Measurements from ENCODE around the gene DMKN. TPM values are rescaled to one million over a fixed set of nuclear protein-coding genes. Genes with fewer than 3 reads are reported as not detected.

The DMKN gene
- total and polyA plus RNA-seq, 2 donors, result 10.7 to 17.5 TPM

DNA sequence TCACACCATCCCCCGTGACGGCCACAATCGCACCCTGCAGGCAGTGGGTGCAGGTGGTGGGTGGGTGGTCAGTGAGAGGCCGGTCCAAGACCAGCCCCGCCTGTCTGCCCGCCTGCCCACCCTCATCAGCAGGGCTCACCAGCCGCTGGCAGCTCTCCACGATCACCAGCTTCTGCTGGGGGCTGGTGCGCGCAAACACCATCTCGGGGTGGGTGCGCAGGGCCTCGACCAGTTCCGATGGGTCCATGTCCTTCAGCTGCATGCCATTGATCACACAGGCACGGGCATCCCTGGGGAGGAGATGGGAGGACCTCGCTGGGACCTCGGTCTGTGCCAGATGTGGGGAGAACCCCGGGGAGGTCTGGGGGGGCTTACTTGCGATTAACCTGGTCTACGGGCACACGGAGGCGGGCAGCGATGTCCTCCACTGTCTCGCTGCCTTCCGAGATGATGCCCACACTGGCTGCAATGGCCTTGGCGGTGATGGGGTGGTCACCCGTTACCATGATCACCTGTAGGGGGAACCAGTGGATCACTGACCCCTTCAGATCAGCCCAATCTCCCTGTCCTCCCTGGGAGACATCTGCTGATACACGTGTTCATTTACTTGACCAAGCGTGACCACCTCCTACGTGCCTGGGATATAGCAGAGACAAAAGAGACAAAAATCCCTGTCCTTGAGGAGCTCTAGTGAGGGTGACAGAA is 42.0 kb upstream of the DMKN start:
- Histone ChIP-seq H3K27ac (ENCODE audit: low read depth) (no peak overlapping the region), H3K36me3 (ENCODE audit: insufficient read depth) (no peaks in the 10 kb centered on the region), H3K4me1 (ENCODE audit: insufficient read depth) (no peaks in the 10 kb centered on the region), H3K4me3 (ENCODE audit: low read depth, low read length) (no peak overlapping the region)
- 68% methylated on average over 30 of the region's 30 CpGs for WGBS
- no peak for DNase-seq (ENCODE audit: extremely low spot score)

DNA sequence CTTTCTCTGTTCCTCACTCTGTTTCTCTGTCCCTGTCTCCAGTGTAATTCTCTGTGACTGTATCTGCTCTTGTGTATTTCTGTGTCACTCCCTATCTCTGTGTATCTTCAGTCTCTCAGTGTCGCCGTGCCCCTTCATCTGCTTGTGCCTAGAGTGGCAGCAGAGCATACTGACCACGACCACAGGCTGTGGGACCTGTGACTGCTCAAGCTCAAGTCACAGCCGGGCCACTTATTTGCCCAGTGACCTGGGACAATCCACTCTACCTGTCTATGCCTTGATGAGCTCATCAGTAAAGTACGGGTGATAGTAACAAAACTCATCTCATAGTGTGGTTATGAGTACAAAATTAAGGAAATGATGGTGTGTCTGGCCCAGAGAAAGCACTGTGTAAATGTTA is 40.6 kb upstream of the DMKN start:
- Histone ChIP-seq H3K4me3 (ENCODE audit: low read depth, low read length) (no peak overlapping the region), H3K4me1 (ENCODE audit: insufficient read depth) (no peaks in the 10 kb centered on the region), H3K27ac (ENCODE audit: low read depth) (no peak overlapping the region), H3K36me3 (ENCODE audit: insufficient read depth) (no peaks in the 10 kb centered on the region)
- no peak for DNase-seq (ENCODE audit: extremely low spot score)
- WGBS, result 71% methylated on average over 5 of the region's 5 CpGs

DNA sequence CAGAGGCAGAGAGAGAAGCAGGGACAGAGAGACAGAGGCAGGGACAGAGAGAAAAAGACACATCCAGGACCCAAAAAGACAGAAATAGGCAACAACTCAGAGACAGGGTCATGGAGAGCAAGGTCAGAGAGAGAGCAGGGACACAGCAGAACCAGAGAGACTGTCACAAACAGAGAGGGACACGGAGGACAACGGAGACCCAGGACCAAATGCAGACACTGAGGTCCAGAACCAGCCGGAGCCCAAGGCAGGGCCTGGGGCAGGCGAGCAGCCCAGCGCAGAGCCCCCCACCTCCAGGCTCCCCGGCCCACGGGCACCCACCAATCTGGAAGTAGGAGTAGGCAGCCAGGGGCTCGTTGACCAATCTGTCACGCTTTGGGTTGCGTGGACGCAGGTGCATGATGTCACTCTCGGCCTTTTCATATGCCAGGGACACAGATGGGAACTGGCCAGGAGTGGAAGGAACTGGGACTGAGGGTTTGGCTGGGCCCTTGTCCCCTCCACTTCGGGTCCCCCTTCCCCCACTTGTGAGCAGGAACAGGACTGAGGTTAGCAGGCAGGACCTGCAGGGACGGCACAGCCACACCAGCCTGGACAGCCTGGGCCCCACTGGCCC is 40.0 kb upstream of the DMKN start:
- 67% methylated on average over 14 of the region's 14 CpGs for WGBS
- no peak overlapping the region for H3K4me3 ChIP-seq (ENCODE audit: low read depth, low read length)
- no peak overlapping the region for H3K27ac ChIP-seq (ENCODE audit: low read depth)
- DNase-seq (ENCODE audit: extremely low spot score), result no peak
- no peaks in the 10 kb centered on the region for H3K36me3 ChIP-seq (ENCODE audit: insufficient read depth)
- H3K4me1 ChIP-seq (ENCODE audit: insufficient read depth), result no peaks in the 10 kb centered on the region

DNA sequence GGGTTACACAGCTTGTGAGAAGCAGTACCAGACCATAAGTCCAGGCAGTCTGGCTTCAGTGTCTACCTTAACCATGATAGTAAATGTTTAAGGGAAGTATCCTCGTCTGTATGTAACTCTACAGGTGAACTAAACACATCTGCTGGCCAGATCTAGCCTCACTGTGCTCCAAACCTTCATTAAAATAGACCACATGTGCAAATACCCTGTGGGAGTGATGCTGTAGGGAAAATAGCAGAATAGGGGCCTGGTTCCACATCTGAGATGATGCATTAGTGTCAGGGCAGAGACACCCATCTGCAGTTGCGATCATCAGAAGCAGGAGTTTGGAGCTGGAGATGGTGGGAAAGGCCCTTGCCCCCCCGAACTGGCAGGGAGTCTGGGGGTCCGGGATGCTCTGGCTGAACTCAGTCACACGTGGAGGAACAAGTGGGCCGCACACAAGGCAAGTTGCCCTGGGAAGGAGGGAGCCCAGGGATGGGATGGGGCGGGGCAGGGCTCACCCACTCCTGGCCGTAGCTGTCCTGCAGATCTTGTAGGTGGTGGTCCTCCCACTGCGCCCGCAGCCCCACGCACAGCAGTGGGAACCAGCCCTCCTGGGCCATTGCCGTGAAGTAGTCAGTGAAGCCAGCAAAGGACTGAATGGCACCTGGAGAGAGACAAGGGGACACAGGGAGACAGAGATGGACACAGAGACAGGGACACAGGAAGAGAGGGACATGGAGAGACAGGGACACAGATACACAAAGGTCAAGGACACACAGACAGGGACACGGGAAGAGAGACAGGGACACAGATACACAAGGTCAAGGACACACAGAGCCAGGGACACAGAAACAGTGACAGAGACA is 39.3 kb upstream of the DMKN start:
- Histone ChIP-seq H3K27ac (ENCODE audit: low read depth) (no peak overlapping the region), H3K4me1 (ENCODE audit: insufficient read depth) (no peaks in the 10 kb centered on the region)
- 73% methylated on average over 13 of the region's 13 CpGs for WGBS

DNA sequence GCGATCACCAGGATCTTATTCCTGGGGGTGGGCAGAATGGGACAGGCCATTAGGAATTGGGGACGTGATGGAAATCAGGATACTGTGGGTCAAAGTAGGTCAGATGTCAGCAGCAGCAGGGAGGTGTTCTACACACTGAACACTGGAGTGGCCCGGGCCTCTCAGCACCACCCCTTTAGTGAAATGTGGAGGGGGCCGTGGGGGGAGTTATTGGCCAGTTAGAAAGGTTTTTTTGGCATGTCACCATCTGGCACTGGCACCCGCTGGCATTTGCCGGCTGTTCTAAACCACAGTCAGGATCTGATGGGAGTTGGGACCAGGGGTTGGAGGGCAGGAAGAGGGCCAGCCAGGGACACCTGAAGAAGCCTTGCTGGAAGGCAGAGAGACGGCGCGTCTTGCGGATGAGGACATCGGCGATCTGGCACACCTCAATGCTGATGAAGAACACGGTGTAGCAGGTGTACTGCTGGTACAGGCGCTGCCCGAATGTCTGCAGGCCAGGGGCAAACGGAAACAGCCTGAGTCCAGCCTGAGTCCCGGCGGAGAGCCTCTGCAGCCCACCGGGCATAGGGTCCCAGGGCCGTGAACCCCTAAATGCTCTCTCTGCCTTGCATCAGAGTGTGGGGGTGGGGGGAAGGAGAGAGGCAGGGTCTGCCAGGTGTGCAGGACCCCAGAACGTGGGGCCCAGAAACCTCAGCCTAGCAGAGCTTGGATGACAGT is 37.8 kb upstream of the DMKN start:
- no peaks in the 10 kb centered on the region for H3K36me3 ChIP-seq (ENCODE audit: insufficient read depth)
- no peak overlapping the region for H3K27ac ChIP-seq (ENCODE audit: low read depth)
- H3K4me1 ChIP-seq (ENCODE audit: insufficient read depth), result no peaks in the 10 kb centered on the region
- 85% methylated on average over 21 of the region's 21 CpGs for WGBS
- no peak overlapping the region for H3K4me3 ChIP-seq (ENCODE audit: low read depth, low read length)
- no peak for DNase-seq (ENCODE audit: extremely low spot score)

More for the DNA sequence above, 39.3 kb upstream of the DMKN start:
- no peak overlapping the region for H3K4me3 ChIP-seq (ENCODE audit: low read depth, low read length)
- H3K36me3 ChIP-seq (ENCODE audit: insufficient read depth), result no peaks in the 10 kb centered on the region
- no peak for DNase-seq (ENCODE audit: extremely low spot score)

DNA sequence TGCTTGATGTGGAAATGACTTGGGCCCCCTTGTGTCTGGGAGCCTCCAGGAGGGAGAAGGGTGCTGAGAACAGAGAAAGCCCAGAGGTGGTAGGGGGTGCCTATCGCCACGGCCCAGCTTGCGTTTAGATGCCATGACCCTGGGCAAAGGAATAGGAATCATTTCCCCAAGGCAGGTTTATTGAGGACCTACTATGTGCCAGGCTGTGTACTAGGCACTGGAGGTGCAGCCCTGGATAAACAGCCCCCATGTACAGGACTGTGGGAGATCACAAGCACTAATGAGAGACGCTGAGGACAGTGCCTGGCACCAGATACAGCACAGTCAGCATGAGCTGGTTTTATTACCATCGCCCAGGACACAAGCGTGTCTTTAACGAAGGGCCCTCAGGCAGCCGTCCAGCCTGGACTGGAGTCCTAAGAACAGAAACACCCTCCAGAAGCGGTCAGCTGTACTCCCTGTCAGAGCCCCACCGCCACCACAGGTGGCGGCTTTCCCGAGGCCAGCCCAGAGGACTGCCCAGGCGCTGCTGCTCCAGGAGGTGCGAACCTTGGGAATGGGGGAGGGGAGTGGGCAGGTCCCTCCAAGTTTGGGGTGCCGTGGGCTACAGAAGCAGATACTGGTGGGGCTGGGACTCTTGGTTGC is 36.6 kb upstream of the DMKN start:
- no peak for DNase-seq (ENCODE audit: extremely low spot score)
- Histone ChIP-seq H3K4me1 (ENCODE audit: insufficient read depth) (no peaks in the 10 kb centered on the region), H3K27ac (ENCODE audit: low read depth) (no peak overlapping the region), H3K4me3 (ENCODE audit: low read depth, low read length) (no peak overlapping the region), H3K36me3 (ENCODE audit: insufficient read depth) (no peaks in the 10 kb centered on the region)
- 81% methylated on average over 15 of the region's 15 CpGs for WGBS

DNA sequence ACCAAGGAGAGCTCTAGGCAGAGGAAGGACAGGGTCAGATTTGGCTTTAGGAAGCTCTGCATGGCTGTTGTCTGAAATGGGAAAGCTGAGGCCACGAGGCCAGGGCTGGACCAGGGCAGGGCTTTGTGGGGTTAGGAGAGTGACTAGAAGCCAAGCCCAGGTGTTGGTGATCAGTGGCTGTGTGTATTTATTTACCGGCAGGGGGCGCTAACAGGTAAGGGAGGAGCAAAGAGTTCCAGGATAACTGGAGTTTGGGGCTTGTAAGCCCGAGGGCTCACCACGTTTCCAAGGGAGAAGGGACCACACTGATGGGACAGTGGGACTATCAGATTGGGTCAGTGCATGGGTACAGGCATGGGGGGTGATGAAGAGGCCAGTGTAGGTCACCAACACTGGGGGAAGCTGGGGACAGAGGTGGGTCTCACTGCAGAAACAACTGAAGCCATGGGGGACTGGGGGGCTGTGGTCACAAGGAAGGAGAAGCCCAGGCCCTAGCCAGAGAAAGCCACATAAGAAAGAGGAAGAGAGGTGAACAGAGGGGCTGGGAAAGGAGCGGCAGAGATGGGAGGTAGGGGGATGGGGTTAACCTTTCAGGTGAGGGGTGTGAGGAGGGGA is 35.8 kb upstream of the DMKN start:
- Histone ChIP-seq H3K4me1 (ENCODE audit: insufficient read depth) (no peaks in the 10 kb centered on the region), H3K36me3 (ENCODE audit: insufficient read depth) (no peaks in the 10 kb centered on the region), H3K4me3 (ENCODE audit: low read depth, low read length) (no peak overlapping the region), H3K27ac (ENCODE audit: low read depth) (no peak overlapping the region)
- DNase-seq (ENCODE audit: extremely low spot score), result no peak
- 20% methylated on average over 6 of the region's 6 CpGs for WGBS

DNA sequence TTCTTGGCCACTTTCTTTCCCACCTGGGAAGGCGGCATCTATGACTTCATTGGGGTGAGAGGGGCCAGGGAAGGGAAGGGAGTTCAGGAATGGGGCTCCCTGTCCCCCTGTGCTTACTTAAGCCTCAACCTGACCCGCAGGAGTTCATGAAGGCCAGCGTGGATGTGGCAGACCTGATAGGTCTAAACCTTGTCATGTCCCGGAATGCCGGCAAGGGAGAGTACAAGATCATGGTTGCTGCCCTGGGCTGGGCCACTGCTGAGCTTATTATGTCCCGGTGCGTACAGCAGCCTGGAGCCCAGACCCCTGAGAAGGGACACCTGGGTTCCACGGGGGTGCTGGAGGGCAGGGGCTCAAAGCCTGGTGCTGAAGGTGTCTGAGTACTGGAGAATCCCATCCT is 33.1 kb upstream of the DMKN start:
- no peaks in the 10 kb centered on the region for H3K36me3 ChIP-seq (ENCODE audit: insufficient read depth)
- no peak overlapping the region for H3K27ac ChIP-seq (ENCODE audit: low read depth)
- no peak overlapping the region for H3K4me3 ChIP-seq (ENCODE audit: low read depth, low read length)
- no peak for DNase-seq (ENCODE audit: extremely low spot score)
- WGBS, result 82% methylated on average over 8 of the region's 8 CpGs
- no peaks in the 10 kb centered on the region for H3K4me1 ChIP-seq (ENCODE audit: insufficient read depth)

DNA sequence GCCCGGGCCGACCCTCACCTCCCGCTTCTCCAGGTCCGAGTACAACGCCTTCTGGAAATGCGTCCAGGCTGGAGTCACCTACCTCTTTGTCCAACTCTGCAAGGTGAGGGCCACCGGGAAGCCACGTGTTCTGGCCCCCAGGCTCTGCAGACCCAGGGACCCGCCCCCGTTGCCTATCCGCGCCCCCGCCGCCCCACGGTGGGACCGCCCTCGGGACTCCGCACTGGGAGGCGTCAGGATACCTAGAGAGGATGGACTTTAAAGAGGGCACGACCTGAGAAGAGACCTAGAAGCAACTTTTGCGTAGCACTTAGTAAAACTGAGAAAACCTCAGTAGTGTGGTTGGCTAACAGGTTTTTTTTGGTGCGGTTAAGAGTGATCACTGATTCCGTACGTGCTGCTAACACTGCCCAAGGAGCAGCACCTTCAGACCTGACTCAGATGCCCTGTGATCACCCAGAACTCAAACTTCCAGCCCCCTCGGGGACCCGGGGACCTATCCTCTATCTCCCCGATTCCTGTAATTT is 32.5 kb upstream of the DMKN start:
- no peak for DNase-seq (ENCODE audit: extremely low spot score)
- no peaks in the 10 kb centered on the region for H3K36me3 ChIP-seq (ENCODE audit: insufficient read depth)
- H3K4me1 ChIP-seq (ENCODE audit: insufficient read depth), result no peaks in the 10 kb centered on the region
- H3K4me3 ChIP-seq (ENCODE audit: low read depth, low read length), result peak overlapping the region; percentile 91
- peak overlapping the region; percentile 68 for H3K27ac ChIP-seq (ENCODE audit: low read depth)
- WGBS, result 3% methylated on average over 27 of the region's 27 CpGs

DNA sequence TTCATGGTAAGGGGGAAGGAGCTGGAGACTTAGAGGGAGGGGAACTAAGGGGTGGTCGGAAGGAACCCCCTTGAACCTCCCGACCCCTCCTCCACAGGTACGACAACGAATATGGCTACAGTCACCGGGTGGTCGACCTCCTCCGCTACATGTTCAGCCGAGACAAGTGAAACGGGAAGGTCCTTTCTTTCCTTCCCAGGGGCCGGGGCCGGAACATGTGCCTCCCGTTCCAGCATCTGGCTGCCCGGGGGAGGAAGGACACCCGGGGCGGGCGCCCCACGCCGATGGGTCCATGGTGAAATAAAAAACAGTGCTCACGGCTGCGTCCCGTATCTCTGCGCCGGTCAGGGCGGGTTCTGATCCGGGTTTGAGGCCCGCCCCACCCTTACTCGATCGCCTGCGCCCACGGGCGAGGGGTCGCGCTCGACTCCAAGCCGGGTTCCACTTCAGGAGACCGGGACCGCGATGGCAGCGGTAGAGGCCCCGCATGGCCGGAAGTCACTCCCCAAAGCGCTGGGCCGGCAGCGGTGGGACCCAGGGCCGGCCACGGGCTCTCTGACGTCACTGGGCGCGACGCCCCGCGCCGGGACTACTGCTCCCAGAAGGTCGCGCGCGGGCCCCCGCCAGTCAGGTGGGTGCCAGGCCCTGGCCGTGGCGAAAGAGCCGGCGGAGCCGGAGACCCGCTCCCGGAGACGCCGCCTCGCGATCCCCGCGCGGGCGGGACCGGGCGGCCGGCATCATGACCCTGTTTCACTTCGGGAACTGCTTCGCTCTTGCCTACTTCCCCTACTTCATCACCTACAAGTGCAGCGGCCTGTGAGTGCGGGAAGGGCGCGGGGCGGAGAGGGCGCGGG is 31.8 kb upstream of the DMKN start, which contains the start of gene TMEM147:
Gene TMEM147 (plus strand): TSS at position 626 of the 854 bp plus-strand sequence. CDS start 114 bp downstream, at position 740.
- Histone ChIP-seq H3K36me3 (ENCODE audit: insufficient read depth) (no peaks in the 10 kb centered on the region), H3K4me3 (ENCODE audit: low read depth, low read length) (peak within 1 kb of the TSS; percentile 91), H3K27ac (ENCODE audit: low read depth) (peak within 1 kb of the TSS; percentile 68), H3K4me1 (ENCODE audit: insufficient read depth) (no peaks in the 10 kb centered on the region)
- DNase-seq (ENCODE audit: extremely low spot score), result peak; percentile 43
- under 1% methylated on average over 85 of the region's 85 CpGs for WGBS

DNA sequence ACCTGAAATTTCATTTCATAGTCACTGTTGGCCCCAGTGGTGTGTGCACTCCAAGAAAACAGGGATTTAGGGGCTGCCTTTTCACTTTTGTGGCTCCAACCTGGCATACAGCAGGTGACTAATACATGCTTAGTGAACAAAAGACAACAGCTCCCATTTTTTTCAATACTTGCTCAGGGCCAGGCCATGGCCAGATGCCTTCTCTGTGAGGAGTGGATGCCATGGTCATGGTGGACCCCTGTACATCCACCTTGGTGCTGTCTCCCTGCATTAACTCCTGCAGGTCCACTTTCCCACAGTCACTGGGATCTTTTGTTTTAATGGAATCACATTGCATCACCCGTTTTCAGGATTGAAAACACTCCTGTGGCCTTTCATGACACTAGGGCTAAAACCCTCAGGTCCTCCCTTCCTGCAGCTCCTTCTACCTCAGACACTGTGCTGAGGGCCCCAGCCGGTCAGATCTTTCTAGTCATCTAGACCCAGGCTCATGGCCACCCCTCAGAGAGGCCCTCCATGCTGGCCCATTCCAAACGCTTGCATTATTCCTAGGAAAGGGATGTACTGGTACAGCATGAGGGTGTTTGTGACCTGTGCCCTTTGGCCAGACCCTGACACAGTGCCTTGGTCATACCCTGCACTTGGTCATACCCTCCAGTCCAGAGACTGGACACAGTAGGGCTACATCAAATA is 30.8 kb upstream of the DMKN start:
- H3K4me3 ChIP-seq (ENCODE audit: low read depth, low read length), result peak overlapping the region; percentile 91
- WGBS, result 72% methylated on average over 3 of the region's 3 CpGs

More for the DNA sequence above, 30.8 kb upstream of the DMKN start:
- H3K4me1 ChIP-seq (ENCODE audit: insufficient read depth), result no peaks in the 10 kb centered on the region
- no peak overlapping the region for H3K27ac ChIP-seq (ENCODE audit: low read depth)
- no peak for DNase-seq (ENCODE audit: extremely low spot score)
- no peaks in the 10 kb centered on the region for H3K36me3 ChIP-seq (ENCODE audit: insufficient read depth)

Data from urinary bladder (tissue), 4 donors.